GM21423 (cell line): ENCODE data around the gene LIN7B.
A peak's percentile ranks its signal among the peaks of the same experiment; 100 is the strongest.
"Not testable (repeated sequence)": the region's sequence is repeated elsewhere in the genome, so short reads cannot be mapped to it uniquely, and the experiment has no call there.

Source experiments
- ATAC-seq: cut with Tn5 transposase; IDR thresholded peaks from one replicate; pipeline ENCODE4 v1.9.1; 2021; ENCODE audit warnings: mild to moderate bottlenecking, moderate library complexity; ENCODE audit not compliant: unreplicated experiment

LIN7B gene

DNA sequence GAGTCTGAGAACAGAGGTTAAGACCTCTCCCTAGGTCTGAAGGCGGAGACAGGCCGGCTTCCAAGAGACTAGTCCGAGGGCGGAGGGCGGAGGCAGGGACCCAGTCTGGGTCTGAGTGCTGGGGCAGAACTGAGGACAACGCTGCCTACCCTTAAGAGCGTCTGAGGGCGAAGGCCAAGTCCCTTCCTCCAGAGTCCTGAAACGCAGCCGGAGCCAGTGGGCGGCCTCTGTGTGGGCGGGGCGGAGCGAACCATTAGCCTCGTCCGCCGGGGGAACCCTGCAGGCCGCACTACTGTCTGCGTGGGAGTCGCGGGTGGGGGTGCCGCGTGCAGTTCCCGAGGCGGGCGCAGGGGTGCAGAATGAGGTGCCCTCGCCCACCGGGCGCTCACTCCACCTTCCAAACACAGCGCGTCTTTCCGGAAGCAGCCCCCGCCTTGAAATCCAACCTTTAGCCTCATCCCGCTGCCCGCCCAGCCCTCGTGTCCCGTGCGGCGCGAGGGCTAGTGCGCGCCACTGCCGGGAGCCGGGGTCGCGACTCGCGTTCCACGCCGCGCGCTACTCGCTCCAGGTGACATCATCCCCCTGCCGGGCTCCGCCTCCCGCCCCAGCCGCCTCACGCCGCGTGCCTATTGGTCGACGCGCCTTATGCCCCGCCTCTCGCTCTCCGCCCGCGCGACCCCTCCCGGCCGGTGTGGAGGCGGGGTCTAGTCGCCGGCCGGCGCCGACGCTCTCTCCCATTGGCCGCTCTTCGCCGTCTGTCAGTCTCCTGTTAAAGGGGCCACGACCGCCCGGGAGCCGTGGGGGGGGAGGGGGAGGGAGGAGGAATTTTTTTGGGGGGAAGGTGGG, 4.6 kb downstream of the LIN7B start, which contains the start of gene C19orf73:
C19orf73 (minus strand) TSS at position 579 of the 846 bp plus-strand sequence; CDS start at position 458, 121 bp downstream.
- peak; percentile 75 for ATAC-seq

DNA sequence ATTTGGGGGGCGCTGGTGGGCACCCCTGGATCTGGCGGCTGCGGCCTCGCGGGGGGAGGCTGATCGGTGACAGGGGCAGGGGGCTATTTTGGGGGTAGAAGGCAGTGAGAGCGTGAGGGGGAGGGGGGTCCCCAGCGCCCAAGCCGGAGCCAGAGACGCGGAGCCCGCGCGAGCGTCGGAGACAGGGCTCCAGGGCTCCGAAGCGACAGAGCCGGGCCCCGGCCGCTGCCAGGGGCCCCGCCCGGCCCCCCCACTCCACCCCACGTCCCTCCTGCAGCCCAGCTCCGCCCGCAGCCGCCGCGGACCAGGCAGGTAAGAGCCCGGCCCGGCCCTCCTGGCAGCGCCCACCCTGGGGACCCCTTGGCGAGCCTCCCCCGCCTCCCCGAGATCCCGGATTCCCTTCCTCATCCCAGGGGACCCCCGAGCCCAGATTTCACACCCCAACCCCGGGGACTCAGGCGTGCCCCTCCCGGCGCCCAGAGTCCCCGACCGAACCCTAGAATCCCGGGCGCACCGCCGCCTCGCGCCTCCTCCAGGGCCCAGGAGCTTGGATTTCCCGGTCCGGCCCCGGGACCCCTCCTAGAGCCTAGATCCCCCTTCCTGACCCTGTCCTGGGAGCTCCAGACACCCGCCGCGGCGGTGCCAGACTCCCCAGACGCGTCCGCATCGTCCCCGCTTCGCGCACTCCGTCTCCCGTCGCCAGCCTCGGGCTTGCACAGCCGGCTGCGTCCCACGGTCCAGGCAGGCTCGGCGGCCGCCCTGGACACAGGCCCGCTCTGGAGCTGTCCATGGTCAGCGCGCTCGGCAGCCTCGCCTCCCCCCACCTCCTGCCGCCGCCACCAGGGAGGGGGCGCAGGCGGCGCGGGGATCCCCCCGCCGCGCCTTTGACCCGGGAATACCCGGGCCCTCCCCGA, 5.5 kb downstream of the LIN7B start, which contains the start of gene PPFIA3:
PPFIA3 (plus strand) TSS at position 134 of the 914 bp plus-strand sequence. CDS start 8,330 bp downstream, outside the sequence.
- ATAC-seq = no peak

DNA sequence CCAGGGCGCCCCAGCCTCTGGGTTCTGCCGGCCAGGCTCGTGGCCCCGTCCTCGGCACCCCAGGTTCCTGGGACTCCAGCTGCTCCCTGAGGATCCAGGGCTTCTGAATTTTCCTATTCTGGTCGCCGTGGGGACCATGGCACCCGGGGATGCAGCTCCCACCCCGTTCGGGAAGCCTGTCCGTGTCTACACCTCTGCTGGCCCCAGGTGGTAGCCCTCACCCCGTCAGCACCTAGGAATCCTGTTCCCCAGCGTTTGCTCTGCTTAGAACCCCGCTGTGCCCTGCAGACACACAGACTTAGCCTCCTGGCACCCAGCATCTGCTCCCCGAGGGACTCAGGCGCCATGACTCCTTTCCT, 6.1 kb downstream of the LIN7B start:
- ATAC-seq = no peak

DNA sequence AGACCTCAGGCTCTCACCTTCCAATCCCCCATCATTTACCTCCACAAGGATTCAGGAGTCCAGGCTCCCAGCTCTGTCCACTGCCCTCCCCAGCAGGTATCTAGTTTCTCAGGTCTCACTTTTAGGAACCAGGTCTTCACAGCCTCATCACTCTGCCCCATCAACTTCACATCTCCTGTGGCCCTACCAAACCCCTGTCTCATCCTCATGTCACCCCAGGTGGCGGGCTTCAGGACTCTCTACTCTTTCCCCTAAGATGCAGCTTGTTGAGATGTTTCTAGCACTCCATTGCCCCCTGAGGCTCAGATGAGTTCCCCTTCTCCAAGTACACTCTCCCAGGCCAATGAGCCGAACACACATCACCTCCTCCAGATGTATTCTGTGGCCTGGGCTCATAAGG, 6.7 kb downstream of the LIN7B start:
- ATAC-seq = no peak

DNA sequence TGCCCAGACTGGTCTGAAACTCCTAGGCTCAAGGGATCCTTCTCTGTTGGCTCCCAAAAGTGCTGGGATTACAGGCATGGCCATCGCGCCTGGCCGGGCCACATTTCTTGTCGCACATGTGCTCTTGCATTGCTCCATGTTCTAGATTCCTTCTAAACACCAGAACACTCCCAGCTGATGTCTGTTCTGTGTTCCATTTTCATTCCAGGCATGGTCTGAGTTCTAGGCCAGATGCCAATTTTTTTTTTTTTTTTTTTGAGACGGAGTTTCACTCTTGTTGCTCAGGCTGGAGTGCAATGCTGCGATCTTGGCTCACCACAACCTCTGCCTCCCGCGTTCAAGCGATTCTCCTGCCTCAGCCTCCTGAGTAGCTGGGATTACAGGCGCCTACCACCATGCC, 7.7 kb downstream of the LIN7B start:
- ATAC-seq = not testable (repeated sequence)

DNA sequence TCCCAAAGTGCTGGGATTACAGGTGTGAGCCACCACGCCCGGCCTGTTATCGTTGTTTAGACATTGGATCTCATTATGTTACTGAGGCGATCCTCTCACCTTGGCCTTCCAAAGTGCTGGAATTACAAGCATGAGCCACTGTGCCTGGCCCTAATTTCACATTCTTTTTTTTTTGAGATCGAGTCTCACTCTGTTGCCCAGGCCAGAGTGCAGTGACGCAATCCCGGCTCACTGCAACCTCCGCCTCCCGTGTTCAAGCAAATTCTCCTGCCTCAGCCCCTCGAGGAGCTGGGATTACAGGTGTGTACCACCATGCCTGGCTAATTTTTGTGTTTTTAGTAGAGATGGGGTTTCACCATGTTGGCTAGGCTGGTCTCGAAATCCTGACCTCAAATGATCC, 9.1 kb downstream of the LIN7B start:
- ATAC-seq = not testable (repeated sequence)

DNA sequence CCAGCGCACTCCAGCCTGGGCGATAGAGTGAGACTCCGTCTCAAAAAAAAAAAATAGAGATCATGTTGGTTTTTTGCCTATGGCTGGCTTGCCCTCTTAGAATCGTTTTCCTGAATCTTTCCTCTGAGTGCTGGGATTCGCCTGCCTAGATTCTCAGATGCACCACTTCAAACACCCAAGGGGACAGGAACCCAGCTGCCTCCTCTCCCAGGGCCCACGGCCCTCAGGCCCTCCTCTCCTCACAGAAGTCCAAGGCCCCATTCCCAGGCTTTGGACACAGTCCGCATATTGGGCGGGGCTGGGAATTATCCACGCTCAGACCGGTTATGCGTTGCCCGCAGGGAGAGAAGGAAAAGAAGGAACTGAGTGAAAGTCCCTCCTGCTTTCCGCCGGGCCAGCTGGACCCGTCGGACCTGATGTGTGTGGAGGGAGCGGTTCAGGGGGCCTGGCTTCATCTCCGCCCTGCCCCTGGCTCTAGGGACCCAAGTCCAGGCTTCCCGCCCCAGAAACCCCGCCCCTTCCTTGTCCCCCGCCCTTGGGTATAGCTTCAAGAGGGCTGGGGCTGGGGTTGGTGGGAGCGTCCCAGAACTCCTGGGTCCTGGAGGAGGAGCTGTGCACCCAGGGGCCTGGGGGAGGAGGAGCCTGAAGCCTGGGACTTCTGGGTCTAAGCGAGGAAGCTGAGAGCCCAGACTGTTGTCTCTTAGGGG, 11.0 kb downstream of the LIN7B start:
- ATAC-seq = no peak

DNA sequence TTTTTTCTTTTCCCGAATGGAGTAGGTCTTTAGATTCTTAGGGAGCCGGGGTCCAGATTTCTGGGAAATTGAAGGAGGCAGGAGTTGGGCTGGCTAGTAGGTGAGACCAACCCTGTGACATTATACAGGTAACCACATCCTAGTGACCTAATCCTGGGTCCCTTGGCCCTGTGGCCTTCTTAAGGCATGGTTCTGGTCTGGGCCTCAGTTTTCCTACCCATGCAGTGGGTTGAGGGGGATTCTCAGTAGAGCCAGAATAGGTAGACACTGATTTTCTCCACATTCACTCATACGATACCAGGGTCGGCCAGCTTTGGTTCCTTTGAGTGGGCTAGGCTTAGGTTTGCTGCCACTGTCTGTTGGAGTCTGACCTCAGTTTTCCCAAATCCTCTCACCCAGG, 12.4 kb downstream of the LIN7B start:
- ATAC-seq = no peak

DNA sequence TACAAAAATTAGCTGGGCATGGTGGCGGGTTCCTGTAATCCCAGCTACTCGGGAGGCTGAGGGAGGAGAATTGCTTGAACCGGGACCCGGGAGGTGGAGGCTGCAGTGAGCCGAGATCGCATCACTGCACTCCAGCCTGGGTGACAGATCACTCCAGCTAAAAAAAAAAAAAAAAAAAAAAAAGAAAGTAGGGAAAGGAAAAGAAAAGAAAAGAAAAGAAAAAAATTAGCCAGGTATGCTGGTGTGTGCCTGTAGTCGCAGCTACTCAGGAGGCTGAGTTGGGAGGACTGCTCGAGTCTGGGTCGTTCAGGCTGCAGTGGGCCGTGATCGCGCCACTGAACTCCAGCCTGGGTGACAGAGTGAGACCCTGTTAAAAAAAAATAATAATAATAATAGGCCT, 13.1 kb downstream of the LIN7B start:
- ATAC-seq = not testable (repeated sequence)

DNA sequence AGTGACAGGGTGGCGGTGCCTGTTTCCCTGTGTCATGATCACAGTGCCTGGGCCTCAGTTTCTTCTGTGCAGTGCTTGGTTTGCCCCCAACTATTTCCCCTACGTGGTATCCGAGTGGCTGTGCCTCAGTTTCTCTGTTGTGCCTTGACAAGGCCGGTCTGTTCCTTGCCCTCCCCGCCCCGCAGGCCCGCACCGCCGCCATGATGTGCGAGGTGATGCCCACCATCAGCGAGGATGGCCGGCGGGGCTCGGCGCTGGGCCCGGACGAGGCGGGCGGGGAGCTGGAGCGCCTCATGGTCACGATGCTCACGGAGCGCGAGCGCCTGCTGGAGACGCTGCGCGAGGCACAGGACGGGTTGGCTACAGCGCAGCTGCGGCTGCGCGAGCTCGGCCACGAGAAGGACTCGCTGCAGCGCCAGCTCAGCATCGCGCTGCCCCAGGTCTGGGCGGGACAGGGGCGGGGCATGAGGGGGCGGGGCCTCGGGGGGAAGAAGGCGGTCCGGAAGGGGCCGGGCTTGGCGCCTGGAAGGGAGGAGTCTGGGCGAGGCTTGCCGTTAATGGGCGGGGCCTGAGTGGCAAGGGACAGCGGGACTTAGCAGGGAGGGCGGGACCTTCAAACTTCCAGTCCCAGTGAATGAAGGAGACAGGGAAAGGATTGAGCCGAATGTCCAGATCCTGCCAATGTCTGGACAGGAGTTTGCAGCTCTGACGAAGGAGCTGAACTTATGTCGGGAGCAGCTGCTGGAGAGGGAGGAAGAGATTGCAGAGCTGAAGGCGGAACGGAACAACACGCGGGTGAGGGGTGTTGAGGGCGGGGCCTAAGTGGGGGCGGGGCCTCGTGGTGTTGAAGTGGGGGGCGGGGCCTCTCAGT, 13.7 kb downstream of the LIN7B start:
- ATAC-seq = peak; percentile 83

DNA sequence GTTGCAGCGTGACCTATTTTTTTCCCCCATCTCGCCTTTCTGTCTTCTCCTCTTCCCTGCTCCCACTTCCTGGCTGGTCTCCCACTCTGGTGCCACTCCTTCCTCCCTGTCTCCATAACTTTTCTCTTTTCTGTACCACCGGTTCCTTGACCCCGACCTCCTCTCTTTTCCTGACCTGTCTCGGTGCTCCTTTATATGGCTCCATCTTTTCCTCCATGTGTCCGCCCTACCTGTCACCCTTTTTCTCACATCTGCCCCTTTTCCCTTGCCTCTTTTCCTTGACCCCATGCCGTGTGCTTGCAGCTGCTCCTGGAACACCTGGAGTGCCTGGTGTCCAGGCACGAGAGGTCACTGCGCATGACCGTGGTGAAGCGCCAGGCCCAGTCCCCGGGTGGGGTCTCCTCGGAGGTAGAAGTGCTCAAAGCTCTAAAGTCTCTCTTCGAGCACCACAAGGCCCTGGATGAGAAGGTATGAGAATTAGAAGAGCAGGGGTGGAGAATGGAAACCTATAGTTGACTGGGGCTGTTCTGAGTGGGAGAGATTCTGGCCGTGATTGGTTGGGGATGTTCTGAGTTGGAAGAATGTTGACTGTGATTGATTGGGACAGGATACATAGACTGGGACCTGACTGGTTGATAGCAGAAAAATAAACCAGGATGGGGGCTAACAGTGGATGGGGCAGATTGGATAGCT, 14.5 kb downstream of the LIN7B start:
- ATAC-seq = no peak

DNA sequence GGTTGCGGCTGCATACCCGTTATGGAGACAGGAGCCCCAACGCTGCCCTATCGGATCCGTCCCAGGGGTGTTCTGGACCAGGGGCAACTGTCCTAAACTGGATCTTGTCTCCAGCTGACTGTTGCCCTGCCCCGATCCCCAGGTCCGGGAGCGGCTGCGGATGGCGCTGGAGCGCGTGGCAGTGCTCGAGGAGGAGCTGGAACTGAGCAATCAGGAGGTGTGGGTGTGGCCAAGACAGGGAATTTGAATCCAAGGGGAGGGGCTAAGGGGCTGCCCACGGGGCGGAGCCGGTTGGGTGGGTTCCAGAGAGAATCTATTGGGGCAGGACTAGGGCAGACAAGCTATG, 15.0 kb downstream of the LIN7B start:
- no peak for ATAC-seq

DNA sequence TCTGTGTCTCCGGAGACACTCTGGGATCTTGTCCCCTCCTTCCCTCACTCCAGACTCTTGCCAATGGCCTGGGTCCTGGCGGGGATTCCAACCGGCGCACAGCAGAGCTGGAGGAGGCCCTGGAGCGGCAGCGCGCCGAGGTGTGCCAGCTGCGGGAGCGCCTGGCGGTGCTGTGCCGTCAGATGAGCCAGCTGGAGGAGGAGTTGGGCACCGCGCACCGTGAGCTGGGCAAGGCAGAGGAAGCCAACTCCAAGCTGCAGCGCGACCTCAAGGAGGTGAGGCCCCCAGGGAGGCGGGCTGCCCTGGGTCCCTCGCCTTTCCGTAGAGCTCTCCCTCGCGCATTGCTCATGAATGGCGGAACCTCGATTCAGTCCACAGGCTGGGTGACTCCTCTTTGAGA, 16.2 kb downstream of the LIN7B start:
- no peak for ATAC-seq

DNA sequence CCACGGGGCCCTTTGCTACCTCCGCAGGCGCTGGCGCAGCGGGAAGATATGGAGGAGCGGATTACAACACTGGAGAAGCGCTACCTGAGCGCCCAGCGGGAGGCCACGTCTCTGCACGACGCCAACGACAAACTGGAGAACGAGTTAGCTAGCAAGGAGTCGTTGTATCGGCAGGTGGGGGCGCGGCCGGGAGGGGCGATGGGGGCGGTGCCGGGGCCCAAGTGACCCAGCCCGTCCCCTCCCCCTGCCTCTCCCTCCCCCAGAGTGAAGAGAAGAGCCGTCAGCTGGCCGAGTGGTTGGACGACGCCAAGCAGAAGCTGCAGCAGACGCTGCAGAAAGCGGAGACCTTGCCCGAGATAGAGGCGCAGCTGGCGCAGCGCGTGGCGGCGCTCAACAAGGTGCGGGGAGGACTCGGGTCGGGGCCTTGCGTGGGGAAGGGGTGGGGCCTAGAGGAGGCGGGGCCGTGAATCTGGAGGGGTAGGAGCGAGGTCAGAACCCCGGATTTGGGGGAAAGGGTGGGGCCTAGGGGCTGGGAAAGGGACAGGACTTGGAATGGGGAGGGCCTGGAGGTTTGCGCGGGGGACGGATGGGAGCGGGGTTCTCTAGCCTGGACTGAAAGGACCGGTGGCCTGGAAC, 18.9 kb downstream of the LIN7B start:
- no peak for ATAC-seq

DNA sequence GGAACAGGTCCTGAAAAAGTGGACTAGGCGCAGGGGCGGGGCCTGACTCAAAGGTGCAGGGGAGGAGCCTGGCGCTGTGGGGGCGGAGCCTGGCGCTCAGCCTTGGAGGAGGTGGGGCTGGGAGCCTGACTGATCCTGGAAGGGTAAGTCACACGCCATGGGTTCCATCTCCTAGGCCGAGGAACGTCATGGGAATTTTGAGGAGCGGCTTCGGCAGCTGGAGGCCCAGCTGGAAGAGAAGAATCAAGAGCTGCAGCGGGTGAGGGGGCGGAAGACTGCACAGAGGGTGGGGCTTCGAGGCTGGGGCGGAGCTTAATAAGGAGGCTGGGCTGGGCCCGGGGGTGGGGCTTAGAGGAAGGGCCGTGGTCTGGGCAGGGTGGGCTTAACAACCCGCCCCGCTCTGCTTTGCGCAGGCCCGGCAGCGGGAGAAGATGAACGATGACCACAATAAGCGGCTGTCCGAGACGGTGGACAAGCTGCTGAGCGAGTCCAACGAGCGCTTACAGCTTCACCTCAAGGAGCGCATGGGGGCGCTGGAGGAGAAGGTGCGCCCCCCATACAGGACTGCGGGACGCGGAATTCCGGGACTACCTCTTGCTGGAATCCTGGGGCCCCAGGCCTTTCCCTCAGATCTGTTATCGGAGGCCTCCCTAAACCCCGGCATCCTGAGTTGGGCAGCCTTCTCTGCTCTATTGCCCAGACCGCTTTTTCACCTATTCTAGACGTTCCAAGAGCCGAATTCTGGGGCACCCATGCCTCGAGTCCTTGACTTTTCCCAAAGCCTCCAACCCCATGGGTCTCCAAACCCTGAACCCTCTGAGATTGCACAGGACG, 19.7 kb downstream of the LIN7B start:
- no peak for ATAC-seq

DNA sequence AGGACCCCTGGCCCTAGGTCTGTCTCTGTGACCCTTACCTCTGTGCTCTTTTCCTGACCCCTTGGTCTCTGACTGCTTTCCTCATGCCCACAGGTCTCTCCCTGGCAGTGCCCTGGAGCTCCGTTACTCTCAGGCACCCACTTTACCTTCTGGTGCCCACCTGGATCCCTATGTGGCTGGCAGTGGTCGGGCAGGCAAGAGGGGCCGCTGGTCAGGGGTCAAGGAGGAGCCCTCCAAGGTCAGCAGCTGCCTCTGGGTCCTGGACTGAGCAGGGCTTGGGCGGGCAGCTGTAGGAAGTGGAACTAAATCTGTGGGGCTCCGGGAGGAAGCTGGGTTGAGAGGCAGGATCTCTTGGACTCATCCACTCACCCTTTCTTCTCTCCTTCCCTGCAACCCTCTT, 21.5 kb downstream of the LIN7B start:
- ATAC-seq = no peak

DNA sequence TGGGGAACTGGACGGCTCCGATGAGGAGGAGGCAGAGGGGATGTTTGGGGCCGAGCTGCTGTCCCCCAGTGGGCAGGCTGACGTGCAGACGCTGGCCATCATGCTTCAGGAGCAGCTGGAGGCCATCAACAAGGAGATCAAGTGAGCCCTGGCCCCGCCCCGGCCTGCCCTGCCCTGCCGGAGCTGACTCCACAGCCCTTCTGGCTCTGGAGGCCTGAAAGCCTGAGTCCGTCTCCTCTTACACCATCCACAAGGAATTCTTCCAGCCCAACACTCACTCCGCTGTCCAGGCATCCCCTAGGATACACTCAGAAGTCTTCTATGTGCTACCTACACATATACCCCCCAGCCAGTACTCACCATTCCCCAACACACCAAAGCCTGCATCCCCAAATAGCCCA, 22.6 kb downstream of the LIN7B start:
- no peak for ATAC-seq

DNA sequence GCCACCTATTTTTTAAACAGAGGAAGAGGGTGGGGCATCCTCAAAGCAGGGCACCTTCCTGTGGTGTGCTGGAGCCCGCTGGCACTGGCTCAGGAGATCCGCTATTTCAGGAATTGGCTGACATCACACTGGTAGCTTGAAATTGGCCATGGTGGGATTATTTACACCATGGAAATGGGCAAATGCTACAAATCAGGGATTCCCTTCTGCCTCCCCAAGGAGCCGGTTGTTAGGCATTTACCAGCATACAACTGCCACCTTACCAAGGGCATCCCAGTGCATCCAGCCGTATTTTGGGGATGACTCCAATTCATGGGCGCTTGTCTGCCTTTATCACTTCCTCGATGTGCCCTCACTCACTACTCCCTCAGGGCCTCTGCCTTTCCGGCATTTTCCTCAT, 26.8 kb downstream of the LIN7B start:
- ATAC-seq = no peak
